ENCODE data around the gene CD44. TPM values are rescaled to one million over a fixed set of nuclear protein-coding genes. Genes with fewer than 3 reads are reported as not detected.

The CD44 gene
- total and polyA plus RNA-seq, 4 donors, result 4.1 to 26.9 (median 14.6) TPM

GRCh38 chr11:35246745-35247144, 107.8 kb downstream of the CD44 start:
- Histone ChIP-seq H3K27me3 (ENCODE audit: control insufficient read depth in 4 of 4, insufficient read depth in 4 of 4, low read length in 3 of 4) (no peaks in the 10 kb centered on the region), H3K9me3 (ENCODE audit: control insufficient read depth in 4 of 4, low read length in 3 of 4) (no peaks in the 10 kb centered on the region), H3K4me1 (ENCODE audit: control insufficient read depth in 4 of 4, insufficient read depth in 4 of 4, low read length in 3 of 4) (no peaks in the 10 kb centered on the region), H3K27ac (ENCODE audit: low read depth in 1 of 2, low read length in 2 of 2) (no peak overlapping the region), H3K36me3 (ENCODE audit: control insufficient read depth in 4 of 4, insufficient read depth in 3 of 4, low read depth in 1 of 4, low read length in 3 of 4) (no peaks in the 10 kb centered on the region), H3K4me3 (ENCODE audit: low read depth in 1 of 3, low read length in 3 of 3) (no peak overlapping the region), H3K9ac (ENCODE audit: low read depth in 1 of 2, low read length in 2 of 2) (no peak overlapping the region)
- 19% methylated on average over 2 of the region's 2 CpGs for WGBS
- TF ChIP-seq GABPA (IDR thresholded peaks at IDR 0.05 in 1 of 2, conservative IDR thresholded peaks at IDR 0.05 in 1 of 2) (no peak), HNF4A (conservative IDR thresholded peaks at IDR 0.05) (no peak), EGR1 (IDR thresholded peaks at IDR 0.05; ENCODE audit: low read depth in 2 of 2) (no peak), RAD21 (IDR thresholded peaks at IDR 0.05) (no peak), HNF4G (IDR thresholded peaks at IDR 0.05) (no peak), MAX (IDR thresholded peaks at IDR 0.05) (no peak), NR2F2 (IDR thresholded peaks at IDR 0.05) (no peak), SP1 (IDR thresholded peaks at IDR 0.05) (no peak), FOXA2 (IDR thresholded peaks at IDR 0.05) (no peak), ATF3 (IDR thresholded peaks at IDR 0.05) (no peak), RXRA (IDR thresholded peaks at IDR 0.05) (no peak)
- no peak for DNase-seq (ENCODE audit: low spot score)

- H3K27me3 ChIP-seq (ENCODE audit: control insufficient read depth in 4 of 4, insufficient read depth in 4 of 4, low read length in 3 of 4), result no peaks in the 10 kb centered on the region
- no peak overlapping the region for H3K9ac ChIP-seq (ENCODE audit: low read depth in 1 of 2, low read length in 2 of 2)
- H3K36me3 ChIP-seq (ENCODE audit: control insufficient read depth in 4 of 4, insufficient read depth in 3 of 4, low read depth in 1 of 4, low read length in 3 of 4), result no peaks in the 10 kb centered on the region
- no peak for DNase-seq (ENCODE audit: low spot score)
- H3K9me3 ChIP-seq (ENCODE audit: control insufficient read depth in 4 of 4, low read length in 3 of 4), result no peaks in the 10 kb centered on the region
- no peak overlapping the region for H3K27ac ChIP-seq (ENCODE audit: low read depth in 1 of 2, low read length in 2 of 2)
- H3K4me1 ChIP-seq (ENCODE audit: control insufficient read depth in 4 of 4, insufficient read depth in 4 of 4, low read length in 3 of 4), result no peaks in the 10 kb centered on the region
- no peak overlapping the region for H3K4me3 ChIP-seq (ENCODE audit: low read depth in 1 of 3, low read length in 3 of 3)
- TF ChIP-seq EGR1 (IDR thresholded peaks at IDR 0.05; ENCODE audit: low read depth in 2 of 2), result no peak
- no peak for TF ChIP-seq JUND (IDR thresholded peaks at IDR 0.05)
- TF ChIP-seq FOXA1 (IDR thresholded peaks at IDR 0.05), result no peak
- TF ChIP-seq HNF4G (IDR thresholded peaks at IDR 0.05), result no peak
- no peak for TF ChIP-seq TAF1 (conservative IDR thresholded peaks at IDR 0.05)
- 86% methylated on average over 3 of the region's 3 CpGs for WGBS
Measured at GRCh38 chr11:35247428-35247827, 108.5 kb downstream of the CD44 start.

GRCh38 chr11:35247863-35248262, 108.9 kb downstream of the CD44 start:
- H3K27me3 ChIP-seq (ENCODE audit: control insufficient read depth in 4 of 4, insufficient read depth in 4 of 4, low read length in 3 of 4), result no peaks in the 10 kb centered on the region
- H3K36me3 ChIP-seq (ENCODE audit: control insufficient read depth in 4 of 4, insufficient read depth in 3 of 4, low read depth in 1 of 4, low read length in 3 of 4), result no peaks in the 10 kb centered on the region
- H3K4me1 ChIP-seq (ENCODE audit: control insufficient read depth in 4 of 4, insufficient read depth in 4 of 4, low read length in 3 of 4), result no peaks in the 10 kb centered on the region
- no peak for DNase-seq (ENCODE audit: low spot score)
- 82% methylated on average over 3 of the region's 3 CpGs for WGBS
- H3K9me3 ChIP-seq (ENCODE audit: control insufficient read depth in 4 of 4, low read length in 3 of 4), result no peaks in the 10 kb centered on the region
- TF ChIP-seq MAX (IDR thresholded peaks at IDR 0.05) (no peak), RXRA (IDR thresholded peaks at IDR 0.05) (no peak), REST (IDR thresholded peaks at IDR 0.05) (no peak), ZBTB33 (IDR thresholded peaks at IDR 0.05) (no peak), YY1 (IDR thresholded peaks at IDR 0.05) (no peak), CTCF (IDR thresholded peaks at IDR 0.05; ENCODE audit: low read depth, low read length, missing input control) (no peak), FOXA1 (IDR thresholded peaks at IDR 0.05) (no peak), GABPA (IDR thresholded peaks at IDR 0.05 in 1 of 2, conservative IDR thresholded peaks at IDR 0.05 in 1 of 2) (no peak), NR2F2 (IDR thresholded peaks at IDR 0.05) (no peak), FOXA2 (IDR thresholded peaks at IDR 0.05) (no peak), EGR1 (IDR thresholded peaks at IDR 0.05; ENCODE audit: low read depth in 2 of 2) (no peak), HNF4A (conservative IDR thresholded peaks at IDR 0.05) (no peak), ATF3 (IDR thresholded peaks at IDR 0.05) (no peak)
- no peak overlapping the region for H3K4me3 ChIP-seq (ENCODE audit: low read depth in 1 of 3, low read length in 3 of 3)
- no peak overlapping the region for H3K27ac ChIP-seq (ENCODE audit: low read depth in 1 of 2, low read length in 2 of 2)
- H3K9ac ChIP-seq (ENCODE audit: low read depth in 1 of 2, low read length in 2 of 2), result no peak overlapping the region
